Keratinocyte (primary cell): Measurements from ENCODE around the gene TMEM53. TPM values are rescaled to one million over a fixed set of nuclear protein-coding genes. Genes with fewer than 3 reads are reported as not detected.

Experiments used
- DNase-seq: peaks from one replicate; pipeline ENCODE4 v3.0.0-alpha.2; 2011; ENCODE audit warnings: low read depth, missing footprints, low spot score
- FAIRE-seq: peaks from 2 replicates; lab custom pipeline; 2011; peaks lifted over from hg19 to GRCh38; lab: Jason Lieb, UNC
- H2AFZ ChIP-seq: 2 replicates; pipeline ENCODE4 v1.6.0; 2012; ENCODE audit warnings: low read length, control low read depth, inconsistent platforms; ENCODE audit not compliant: control insufficient read depth
- H3K27ac ChIP-seq: 2 replicates; pipeline ENCODE4 v1.5.1; 2011; ENCODE audit warnings: low read length; ENCODE audit not compliant: control insufficient read depth, insufficient read depth
- H3K27me3 ChIP-seq: 3 replicates; pipeline ENCODE4 v1.6.0; 2011; ENCODE audit warnings: low read length; ENCODE audit not compliant: control insufficient read depth, insufficient read depth; ENCODE audit errors: extremely low read depth
- H3K36me3 ChIP-seq, 2 experiments: 2 replicates in 1 of 2; 3 replicates in 1 of 2; pipeline ENCODE4 v1.5.1; 2011; ENCODE audit warnings: low read length in 2 of 2, mild to moderate bottlenecking in 1 of 2; ENCODE audit not compliant: control insufficient read depth in 2 of 2, insufficient read depth in 2 of 2; ENCODE audit errors: extremely low read depth in 1 of 2
- H3K4me1 ChIP-seq: 3 replicates; pipeline ENCODE4 v1.5.1; 2011; ENCODE audit warnings: low read length; ENCODE audit not compliant: control insufficient read depth, insufficient read depth; ENCODE audit errors: extremely low read depth
- H3K4me2 ChIP-seq: 3 replicates; pipeline ENCODE4 v1.6.0; 2011; ENCODE audit warnings: low read depth, low read length; ENCODE audit not compliant: control insufficient read depth, insufficient read depth; ENCODE audit errors: extremely low read depth
- H3K4me3 ChIP-seq, 3 experiments: fragments of 200-600 bp in 1 of 3; sonication (generic) in 1 of 3; 2 replicates in 2 of 3; 3 replicates in 1 of 3; pipeline ENCODE4 v1.5.1; 2011 to 2016; ENCODE audit warnings: low read length in 3 of 3, mild to moderate bottlenecking in 3 of 3, control low read depth in 2 of 3, inconsistent platforms in 1 of 3, low read depth in 1 of 3, mixed read lengths in 1 of 3, mixed run types in 1 of 3, moderate library complexity in 1 of 3; ENCODE audit not compliant: control insufficient read depth in 2 of 3, insufficient read depth in 2 of 3; ENCODE audit errors: extremely low read depth in 1 of 3
- H3K79me2 ChIP-seq: 2 replicates; pipeline ENCODE4 v1.6.0; 2012; ENCODE audit warnings: low read length; ENCODE audit not compliant: control insufficient read depth, insufficient read depth
- H3K9ac ChIP-seq: 3 replicates; pipeline ENCODE4 v1.6.0; 2011; ENCODE audit warnings: low read length; ENCODE audit not compliant: control insufficient read depth, insufficient read depth; ENCODE audit errors: extremely low read depth
- H3K9me1 ChIP-seq: 3 replicates; pipeline ENCODE4 v1.6.0; 2011; ENCODE audit warnings: low read length; ENCODE audit not compliant: control insufficient read depth, insufficient read depth; ENCODE audit errors: extremely low read depth
- H3K9me3 ChIP-seq: 2 replicates; pipeline ENCODE4 v1.5.1; 2012; ENCODE audit warnings: low read depth, low read length; ENCODE audit not compliant: control insufficient read depth
- H4K20me1 ChIP-seq: 3 replicates; pipeline ENCODE4 v1.6.0; 2011; ENCODE audit warnings: low read length; ENCODE audit not compliant: control insufficient read depth, insufficient read depth; ENCODE audit errors: extremely low read depth
- EZH2 ChIP-seq: IDR thresholded peaks from one replicate; pipeline ENCODE4 v1.6.1; 2012; ENCODE audit warnings: inconsistent platforms, mild to moderate bottlenecking, low read length, moderate library complexity
- dilution Hi-C: fragments of 300-500 bp; cut with MboI; formaldehyde crosslinking; loops from one replicate; pipeline ENCODE4 v1.7.0; 2020; ENCODE audit warnings: low sequenced_read_pairs; ENCODE audit not compliant: extremely low pct_ligation_motif_present
- polyA plus RNA-seq, 5 experiments: library from polyadenylated mRNA; depleted of rRNA in 3 of 5; stranded (reverse) in 3 of 5; stranded (forward) in 1 of 5; unstranded in 1 of 5; fragments of >200 nt; gene quantifications; 1 replicate in 1 of 5; 2 replicates in 3 of 5; 3 replicates in 1 of 5; pipeline versions ENCODE4 v1.2.1 to v1.2.3, GENCODE V29; 2011 to 2012; ENCODE audit warnings: missing spikeins in 2 of 5, low read depth in 1 of 5, low replicate concordance in 1 of 5
- TF ChIP-seq, protein P1 (sequence below), 3 experiments: IDR thresholded peaks in 1 of 3; conservative IDR thresholded peaks in 1 of 3; optimal IDR thresholded peaks in 1 of 3; 2 replicates in 2 of 3; 3 replicates in 1 of 3; pipeline versions ENCODE3 to v1.5.1; 2011; ENCODE audit warnings: low read length in 3 of 3, mild to moderate bottlenecking in 3 of 3, moderate library complexity in 2 of 3, control low read depth in 1 of 3, inconsistent platforms in 1 of 3; ENCODE audit not compliant: insufficient read depth in 2 of 3; ENCODE audit errors: extremely low read depth in 1 of 3

The TMEM53 gene
- polyA plus RNA-seq, 1 donor (not counting 4 experiments of a cell fraction or from before 2014, with no cell fraction given) = 5.6 TPM

DNA sequence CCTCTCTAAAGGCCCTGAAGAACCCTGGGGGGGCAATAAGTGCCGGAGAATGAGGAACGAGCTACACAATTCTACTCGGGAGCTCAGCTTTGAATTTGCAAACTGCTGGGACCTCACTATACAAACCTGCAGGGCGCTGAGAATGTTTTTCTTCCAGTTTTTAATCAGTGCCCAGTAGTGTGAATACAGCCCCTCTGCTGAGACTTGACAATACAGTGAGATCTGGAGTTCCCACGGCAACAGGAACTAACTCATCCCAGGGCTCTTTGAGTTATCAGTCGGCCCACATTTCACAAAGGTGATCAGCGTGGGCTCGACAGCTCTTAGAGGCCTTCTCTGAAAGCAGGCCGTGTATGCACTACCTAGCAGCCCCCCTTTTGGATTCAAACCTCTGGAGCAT, 41.7 kb downstream of the TMEM53 start:
- Histone ChIP-seq H3K4me1 (peaks cover 38% of the 10 kb centered on the region), H3K79me2 (peaks cover 17% of the 10 kb centered on the region), H3K9me3 (no peaks in the 10 kb centered on the region), H3K4me3 (peak overlapping the region; percentile 58 to 84 (median 80)), H3K27me3 (no peaks in the 10 kb centered on the region), H2AFZ (peak overlapping the region; percentile 17), H3K4me2 (peak overlapping the region; percentile 97), H3K36me3 (peaks cover 11 to 28% of the 10 kb centered on the region in 2 experiments), H3K9ac (peak overlapping the region; percentile 80), H3K27ac (peak overlapping the region; percentile 56), H3K9me1 (peaks cover 5% of the 10 kb centered on the region), H4K20me1 (peaks cover 8% of the 10 kb centered on the region)
- FAIRE-seq = peak; percentile 48
- TF ChIP-seq EZH2 = no peak
- TF ChIP-seq, protein P1, sequence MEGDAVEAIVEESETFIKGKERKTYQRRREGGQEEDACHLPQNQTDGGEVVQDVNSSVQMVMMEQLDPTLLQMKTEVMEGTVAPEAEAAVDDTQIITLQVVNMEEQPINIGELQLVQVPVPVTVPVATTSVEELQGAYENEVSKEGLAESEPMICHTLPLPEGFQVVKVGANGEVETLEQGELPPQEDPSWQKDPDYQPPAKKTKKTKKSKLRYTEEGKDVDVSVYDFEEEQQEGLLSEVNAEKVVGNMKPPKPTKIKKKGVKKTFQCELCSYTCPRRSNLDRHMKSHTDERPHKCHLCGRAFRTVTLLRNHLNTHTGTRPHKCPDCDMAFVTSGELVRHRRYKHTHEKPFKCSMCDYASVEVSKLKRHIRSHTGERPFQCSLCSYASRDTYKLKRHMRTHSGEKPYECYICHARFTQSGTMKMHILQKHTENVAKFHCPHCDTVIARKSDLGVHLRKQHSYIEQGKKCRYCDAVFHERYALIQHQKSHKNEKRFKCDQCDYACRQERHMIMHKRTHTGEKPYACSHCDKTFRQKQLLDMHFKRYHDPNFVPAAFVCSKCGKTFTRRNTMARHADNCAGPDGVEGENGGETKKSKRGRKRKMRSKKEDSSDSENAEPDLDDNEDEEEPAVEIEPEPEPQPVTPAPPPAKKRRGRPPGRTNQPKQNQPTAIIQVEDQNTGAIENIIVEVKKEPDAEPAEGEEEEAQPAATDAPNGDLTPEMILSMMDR (optimal IDR thresholded peaks at IDR 0.05 in 1 of 3, IDR thresholded peaks at IDR 0.05 in 1 of 3, conservative IDR thresholded peaks at IDR 0.05 in 1 of 3; ENCODE audit: extremely low read depth in 1 of 3, insufficient read depth in 2 of 3, low read length in 3 of 3) = no peak
- dilution Hi-C loops = no loop called here
- no peak for DNase-seq

DNA sequence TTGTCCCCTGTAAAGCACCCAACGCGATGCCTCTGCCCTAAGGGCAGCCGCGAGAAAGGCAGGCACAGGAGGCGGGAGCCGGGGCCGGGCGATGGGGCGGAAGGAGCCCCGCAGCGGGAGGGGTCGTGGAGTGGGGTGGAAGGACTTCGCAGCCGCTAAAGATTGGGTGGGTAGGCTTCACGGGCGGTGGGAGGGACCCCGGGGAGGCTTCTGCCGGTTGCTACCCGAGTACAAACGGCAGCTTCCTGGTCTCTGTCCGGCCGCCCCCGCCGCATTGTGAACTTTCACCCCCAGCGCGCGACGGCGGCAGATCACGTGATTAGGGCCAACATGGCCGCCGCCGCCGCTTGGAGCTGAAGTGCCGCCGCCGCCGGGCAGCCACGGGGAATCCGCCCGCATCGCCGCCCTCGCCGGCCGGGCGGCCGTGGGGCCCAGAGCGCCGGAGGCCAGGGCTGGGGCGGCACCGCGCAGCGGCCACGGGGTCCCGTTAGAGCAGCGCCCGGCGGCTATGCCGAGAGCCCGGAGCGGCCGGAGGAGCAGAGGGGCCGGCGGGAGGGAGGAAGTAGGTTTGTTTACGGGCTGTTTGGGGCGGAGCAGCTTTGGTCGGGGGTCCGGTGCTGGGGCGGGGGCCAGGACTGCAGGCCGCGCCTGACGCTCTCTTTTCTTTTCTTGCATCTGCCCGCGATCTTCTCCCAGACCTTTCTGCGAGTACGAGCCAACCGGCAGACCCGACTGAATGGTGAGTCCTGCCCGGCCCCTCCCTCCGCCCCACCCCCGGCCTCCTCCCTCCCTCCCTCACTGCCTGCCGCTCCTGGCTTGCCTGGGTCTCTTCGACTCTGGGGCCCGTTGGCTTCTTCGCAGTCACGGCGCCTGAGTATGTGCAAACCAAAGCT, 42.4 kb downstream of the TMEM53 start:
- Histone ChIP-seq H3K4me1 (peaks cover 31% of the 10 kb centered on the region), H4K20me1 (peaks cover 7% of the 10 kb centered on the region), H3K4me3 (peak overlapping the region; percentile 58 to 84 (median 80)), H3K27ac (peak overlapping the region; percentile 77), H3K79me2 (peaks cover 17% of the 10 kb centered on the region), H3K9me3 (no peaks in the 10 kb centered on the region), H3K36me3 (peaks cover 11 to 28% of the 10 kb centered on the region in 2 experiments), H3K9ac (peak overlapping the region; percentile 80), H3K27me3 (no peaks in the 10 kb centered on the region), H3K9me1 (peaks cover 5% of the 10 kb centered on the region), H2AFZ (peak overlapping the region; percentile 87), H3K4me2 (peak overlapping the region; percentile 97)
- DNase-seq = peak; percentile 76
- dilution Hi-C loops = no loop called here
- FAIRE-seq = no peak
- TF ChIP-seq, protein P1 (optimal IDR thresholded peaks at IDR 0.05 in 1 of 3, IDR thresholded peaks at IDR 0.05 in 1 of 3, conservative IDR thresholded peaks at IDR 0.05 in 1 of 3; ENCODE audit: extremely low read depth in 1 of 3, insufficient read depth in 2 of 3, low read length in 3 of 3) = no peak
- no peak for TF ChIP-seq EZH2
